ENCODE data around the gene PCGF5.
"Not testable (repeated sequence)": the region's sequence is repeated elsewhere in the genome, so short reads cannot be mapped to it uniquely, and the experiment has no call there.

PCGF5 gene

DNA sequence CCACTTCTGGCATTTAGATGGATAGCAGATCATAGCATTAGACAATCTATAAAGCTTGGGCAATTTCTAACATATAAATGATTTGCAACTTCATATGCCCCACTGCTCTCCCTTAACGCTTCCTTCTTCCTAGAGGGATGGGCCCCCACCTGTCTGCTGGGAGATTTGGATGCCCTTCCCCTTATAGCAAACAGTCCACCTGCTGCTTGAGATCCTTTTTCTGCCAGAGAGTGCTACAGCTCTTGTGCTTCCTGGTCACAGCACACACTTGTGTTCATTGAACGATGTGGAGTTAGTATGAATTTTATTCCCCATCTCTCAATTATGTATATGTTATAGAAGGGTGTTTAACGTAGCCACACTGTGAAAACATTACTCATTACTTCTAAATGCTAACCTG lies 10.4 kb upstream of the PCGF5 start:
- DNase-seq (ENCODE audit: low read depth in 2 of 2) = no peak

DNA sequence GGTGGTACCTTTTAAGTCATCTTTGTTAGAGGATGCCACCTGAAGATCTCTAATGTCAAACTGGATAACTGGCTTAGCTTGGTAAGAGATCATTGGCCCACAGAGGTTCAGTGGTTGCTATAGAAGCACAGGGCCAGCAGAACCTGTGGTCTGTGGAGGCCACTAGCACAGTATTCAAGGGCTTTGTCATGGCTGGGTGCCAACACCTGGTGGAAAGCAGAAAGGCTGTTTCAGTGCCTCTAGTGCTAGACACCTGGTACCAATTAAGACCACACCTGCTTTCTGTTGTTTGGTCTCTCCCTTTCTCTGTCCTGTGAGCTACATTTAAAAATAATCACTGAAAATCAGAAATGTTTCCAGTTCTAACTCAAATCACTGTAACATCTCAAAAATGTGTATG lies 10.0 kb upstream of the PCGF5 start:
- DNase-seq (ENCODE audit: low read depth in 2 of 2) = no peak

DNA sequence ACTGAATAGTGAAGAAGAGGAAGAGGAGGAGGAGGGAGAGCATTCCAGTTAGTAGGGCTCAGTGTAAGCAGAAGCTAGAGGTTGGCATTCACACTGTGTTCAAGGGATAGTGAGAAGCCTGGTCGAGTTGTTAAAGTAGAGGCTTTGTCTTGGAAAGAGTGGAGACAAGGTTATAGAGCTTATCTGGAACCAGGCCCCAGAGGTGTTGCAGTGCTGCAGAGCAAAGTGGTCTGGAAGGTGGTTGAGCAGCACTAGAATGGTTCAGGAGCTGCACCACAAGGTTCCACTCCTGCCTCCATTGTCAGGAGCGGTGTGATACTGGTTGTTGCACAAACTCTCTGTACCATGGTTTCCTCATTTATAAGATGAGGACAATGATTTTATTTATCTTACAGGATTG lies 8.8 kb upstream of the PCGF5 start:
- DNase-seq (ENCODE audit: low read depth in 2 of 2) = no peak

DNA sequence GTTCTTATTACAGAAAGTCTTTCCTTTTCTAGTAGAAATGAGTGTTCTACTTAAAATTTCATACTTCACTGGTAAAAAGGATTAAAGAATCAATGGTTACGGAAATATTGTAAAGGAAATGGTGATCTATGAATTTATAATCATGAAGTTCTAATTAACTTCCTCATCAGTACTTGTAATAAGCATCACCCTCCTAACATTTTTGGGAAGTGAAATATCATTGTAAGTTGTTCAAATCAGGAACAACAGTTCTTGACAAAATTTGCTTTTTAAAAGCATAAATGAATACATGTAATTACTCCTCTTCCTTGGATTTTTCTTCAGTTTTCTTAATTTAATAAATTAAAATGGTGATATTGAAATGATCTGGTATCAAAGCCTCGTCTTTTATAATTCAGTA lies 5.6 kb upstream of the PCGF5 start:
- DNase-seq (ENCODE audit: low read depth in 2 of 2) = no peak

DNA sequence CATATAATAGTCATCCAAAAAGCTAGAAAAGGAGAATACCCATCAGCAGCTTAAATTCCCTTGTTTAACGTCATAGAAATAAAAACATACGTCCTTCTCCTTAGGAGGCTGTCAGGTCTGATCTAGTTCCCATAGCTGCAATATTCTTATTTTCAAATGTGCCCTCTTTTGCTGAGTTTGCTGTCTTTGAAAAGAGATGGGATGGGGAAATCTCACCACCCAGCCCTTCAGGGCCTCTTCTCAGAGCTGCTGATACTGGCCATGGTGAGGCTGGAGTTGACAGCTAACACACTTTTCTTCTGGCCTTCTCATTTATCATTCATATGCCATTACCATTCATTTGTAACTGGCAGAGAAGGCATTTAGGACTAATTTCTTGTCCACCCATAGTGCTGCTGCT lies 5.1 kb upstream of the PCGF5 start:
- no peak for DNase-seq (ENCODE audit: low read depth in 2 of 2)

DNA sequence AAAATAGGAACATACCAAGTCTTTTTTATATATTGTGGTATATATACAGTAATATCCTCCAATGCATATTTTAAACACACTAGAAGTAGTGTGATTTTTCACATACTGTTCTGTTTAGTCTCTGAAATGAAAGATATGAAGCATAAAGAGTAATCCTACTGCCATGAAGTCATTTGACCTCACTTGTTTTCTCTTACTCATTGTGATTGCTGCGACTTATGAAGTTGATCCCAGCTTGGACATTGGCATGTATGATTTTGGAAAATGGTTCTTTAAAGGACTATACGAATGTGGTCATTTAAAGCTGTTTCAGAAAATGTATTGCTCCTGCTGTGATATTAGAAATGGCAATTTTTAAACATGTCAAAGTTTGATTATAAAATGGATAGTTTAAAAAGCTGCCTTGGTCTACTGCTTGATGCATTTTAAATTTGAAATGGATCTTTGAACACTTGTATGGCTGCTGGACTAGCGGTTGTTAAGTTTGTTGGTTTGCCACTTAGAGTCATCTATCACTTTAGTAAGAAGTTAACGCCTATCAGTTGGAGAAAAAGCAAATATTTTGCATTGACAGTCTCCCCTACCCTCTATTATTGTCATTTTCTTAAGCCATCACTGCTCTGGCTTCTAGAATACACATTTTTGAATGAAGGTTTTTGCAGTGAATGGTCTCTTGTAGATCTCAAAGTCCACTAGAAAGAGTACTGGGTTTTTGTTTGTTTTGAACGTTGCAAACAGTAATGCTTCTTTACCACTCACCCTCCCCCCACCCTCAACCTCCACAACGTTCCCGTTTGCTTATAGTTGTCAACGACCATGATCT lies 881 bp upstream of the PCGF5 start:
- DNase-seq (ENCODE audit: low read depth in 2 of 2) = no peak

DNA sequence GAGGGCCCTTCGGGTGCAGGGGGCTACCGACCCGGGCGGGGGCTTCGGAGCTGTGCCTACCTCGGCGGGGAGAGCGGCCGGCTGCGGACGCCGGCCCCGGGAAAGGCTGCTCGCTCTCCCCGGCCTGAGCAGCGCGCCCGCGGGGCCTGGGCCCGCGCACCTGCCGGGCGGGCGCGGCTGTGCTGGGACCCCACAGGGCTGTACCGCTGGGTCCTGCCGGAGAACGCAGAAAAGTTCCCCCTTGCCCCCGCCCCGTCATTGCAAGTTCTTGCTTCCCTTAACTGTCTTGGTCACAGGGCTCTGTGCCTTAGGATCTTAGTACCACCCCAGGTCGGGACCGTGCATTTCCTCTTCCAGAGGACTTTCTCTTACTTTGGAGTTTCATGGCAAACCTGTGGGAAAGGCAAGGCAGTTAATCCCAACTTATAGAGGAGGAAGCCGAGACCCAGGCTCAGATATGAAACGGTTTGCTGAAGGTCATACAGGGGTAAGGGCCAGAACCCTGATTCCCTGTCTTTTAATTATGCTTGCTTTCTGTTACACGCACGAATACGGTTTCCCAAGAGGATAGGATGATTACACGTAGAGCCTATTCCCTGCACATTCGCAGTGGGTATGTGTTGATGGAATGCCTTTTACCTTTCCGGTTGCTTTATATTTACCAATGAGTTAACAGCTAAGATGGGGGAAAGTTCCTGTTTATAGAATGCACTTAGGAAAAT lies 652 bp downstream of the PCGF5 start:
- DNase-seq (ENCODE audit: low read depth in 2 of 2) = no peak

DNA sequence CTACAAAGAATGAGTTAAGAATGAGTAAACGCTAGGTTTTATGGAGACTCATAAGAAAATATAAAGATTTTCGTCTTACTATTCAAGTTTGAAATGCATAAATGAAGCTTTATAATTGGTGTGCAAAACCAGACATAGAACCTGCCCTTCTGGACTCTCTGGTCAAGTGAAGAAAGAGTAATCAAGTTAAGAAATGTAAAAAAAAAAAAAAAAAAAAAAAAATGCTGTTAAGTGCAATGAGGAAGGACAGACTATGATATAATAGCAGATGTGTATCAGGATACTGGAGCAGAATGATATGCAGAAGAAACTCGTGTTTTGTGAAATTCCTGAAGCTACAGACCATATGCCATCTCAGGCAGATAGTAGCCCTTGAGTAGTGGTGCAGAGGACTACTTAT lies 5.6 kb downstream of the PCGF5 start:
- no peak for DNase-seq (ENCODE audit: low read depth in 2 of 2)

DNA sequence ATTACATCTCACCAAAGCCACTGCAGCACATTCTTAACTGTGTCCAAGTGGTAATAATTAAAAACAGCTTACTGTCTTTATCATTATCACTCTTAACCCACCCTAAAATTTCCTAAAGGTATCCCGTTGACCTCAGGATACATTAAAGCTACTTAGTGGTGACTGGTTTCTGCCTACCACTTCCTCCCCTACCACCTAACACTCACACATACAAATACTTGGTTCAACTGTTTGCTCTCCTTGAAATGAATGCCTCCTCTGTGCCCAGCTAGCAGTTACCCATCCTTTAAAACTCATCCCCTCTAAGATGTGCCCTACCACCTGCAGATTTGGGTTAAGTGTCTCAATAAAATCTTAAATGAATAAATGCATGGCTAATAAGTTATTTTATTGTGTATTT lies 7.1 kb downstream of the PCGF5 start:
- DNase-seq (ENCODE audit: low read depth in 2 of 2) = no peak

DNA sequence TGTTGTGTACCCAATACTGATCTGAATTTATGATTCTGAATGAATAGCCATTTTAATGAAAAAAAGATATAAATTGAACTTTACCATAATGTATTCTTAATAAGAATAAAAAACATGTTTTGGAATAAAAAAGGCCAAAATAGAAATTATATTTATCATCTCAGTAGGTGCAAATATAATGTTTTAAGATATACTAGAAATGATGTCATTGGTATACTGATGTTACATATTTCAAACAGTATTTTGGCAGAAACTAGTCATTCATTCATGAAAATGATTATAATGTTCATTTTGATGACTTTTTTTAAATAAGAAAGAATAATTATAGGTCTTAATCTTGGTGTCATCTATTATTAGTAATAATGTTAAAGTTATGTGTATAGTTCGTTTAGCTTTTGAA lies 9.2 kb downstream of the PCGF5 start:
- no peak for DNase-seq (ENCODE audit: low read depth in 2 of 2)

DNA sequence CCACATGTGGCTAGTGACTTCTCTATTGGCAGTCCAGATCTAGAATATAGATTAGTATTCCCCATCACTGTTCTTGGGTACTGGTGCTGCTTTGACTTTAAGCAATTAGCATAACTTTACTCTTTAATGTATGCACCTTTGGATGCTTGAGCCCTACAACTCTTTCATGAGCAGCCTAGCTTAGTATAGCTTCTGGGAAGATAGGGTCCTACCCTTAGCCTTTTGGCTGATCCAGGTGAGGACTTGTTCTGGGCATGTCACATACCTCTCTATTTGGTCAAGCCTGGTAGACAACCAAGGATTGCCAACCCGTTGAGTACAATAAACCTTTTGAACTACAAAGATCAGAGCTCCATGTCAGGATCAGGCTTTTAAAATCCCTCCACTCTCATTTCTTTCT lies 17.7 kb downstream of the PCGF5 start:
- no peak for DNase-seq (ENCODE audit: low read depth in 2 of 2)

DNA sequence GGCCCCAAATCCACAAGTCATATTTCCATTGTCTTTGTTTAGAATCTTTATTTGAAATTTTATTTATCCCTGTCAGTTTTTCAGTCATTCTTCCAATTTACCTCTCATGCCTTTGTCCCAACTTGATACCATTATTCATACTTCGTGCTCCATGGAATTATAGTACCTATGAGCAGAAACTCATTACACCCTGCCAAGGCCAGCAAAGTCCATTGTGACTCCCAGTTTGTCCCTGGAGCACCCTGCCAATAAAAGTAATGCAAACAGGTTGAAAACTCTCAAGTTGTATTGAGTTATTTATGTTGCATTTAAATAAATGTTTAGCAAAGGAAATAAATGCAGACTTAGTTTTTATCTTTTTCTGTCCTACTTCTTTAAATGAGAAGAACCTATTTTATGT lies 19.3 kb downstream of the PCGF5 start:
- no peak for DNase-seq (ENCODE audit: low read depth in 2 of 2)

DNA sequence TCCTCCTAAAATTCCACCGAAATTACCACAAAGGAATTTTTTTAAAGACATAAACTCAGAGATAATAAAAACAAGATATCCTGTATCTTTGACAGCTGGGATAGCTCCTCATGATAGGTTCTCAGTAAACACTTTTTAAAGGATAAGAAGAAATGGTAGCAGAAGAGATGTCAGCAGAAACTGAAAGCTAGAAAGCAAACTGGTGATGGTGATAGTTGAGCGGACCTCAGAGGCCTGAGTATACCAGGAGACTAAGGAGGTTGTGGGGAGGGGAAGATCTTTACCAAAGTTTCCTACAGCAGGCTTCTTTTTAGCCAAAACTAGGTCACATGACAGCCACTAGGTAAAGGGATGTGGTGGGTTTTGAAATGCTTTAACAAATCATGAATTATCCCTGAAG lies 22.5 kb downstream of the PCGF5 start:
- DNase-seq (ENCODE audit: low read depth in 2 of 2) = no peak

DNA sequence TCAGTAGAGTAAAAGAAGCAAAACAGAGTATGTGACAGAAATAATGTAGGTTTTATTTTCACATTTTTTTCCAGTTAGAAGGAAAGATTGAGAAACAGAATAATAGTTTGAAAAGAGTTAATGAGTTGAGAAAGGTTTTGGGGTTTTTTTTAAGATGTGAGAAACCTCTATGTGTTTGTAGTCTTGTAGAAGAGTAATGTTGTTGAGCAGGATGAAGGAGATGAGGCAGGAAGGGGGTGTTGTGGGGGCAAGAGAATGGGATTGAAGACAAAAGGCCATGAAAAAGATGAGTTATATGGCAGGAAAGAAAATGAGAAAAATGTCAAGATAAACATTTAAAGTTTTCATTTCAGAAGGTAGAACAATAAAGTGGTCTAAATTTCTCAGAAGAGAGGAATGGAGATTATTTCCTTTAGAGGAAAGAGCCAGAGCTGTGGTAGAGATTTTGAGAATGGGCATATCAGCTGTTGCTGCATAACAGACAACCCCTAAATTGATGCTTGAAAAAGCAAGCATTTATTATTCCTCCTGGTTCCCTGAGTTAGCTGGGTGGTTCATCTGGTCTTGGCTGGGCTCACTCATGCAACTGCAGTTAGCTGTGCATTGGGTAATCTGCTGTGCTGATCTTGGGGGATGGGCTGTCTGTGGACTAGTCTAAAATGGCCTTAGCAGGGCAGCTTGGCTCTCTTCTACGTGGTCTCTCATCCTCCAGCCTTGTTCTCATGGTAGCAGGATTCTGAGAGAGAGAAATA lies 27.1 kb downstream of the PCGF5 start:
- DNase-seq (ENCODE audit: low read depth in 2 of 2) = no peak

DNA sequence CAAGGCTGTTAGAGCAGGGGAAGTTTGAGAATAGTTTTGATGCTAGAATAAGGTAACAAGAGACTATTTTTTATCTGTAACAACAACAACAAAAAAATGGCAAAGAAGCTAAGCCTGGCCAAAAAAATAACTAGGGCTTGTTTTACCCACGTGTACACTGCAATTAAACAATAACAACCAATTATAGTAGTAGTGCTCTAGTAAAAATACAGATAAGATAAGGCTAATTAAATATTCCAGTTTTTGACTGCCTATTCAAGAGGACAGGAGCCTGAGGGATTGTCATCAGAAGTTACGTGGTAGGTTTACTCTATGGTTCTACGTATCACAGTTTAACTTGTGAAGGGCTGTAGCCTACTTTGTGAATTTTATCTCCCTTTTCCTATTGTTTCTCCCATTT lies 29.2 kb downstream of the PCGF5 start:
- DNase-seq (ENCODE audit: low read depth in 2 of 2) = no peak

DNA sequence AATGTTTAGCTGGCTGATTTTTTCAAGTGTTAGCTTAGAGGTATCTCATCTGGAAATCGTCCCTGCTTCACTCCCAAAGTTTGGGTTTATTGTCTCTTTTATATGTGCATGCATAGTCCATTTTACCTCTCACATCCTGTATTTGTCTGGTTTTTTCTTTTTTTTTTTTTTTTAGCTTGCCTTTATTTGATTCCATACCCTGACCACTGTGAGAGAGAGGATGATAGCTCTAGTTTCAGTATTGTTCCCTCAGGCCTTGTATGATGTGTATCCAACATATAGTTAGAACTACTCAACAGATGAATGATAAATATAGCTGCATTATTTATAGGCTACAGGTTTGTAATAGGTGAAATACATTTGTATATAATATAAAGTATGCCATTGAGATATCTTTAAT lies 29.9 kb downstream of the PCGF5 start:
- no peak for DNase-seq (ENCODE audit: low read depth in 2 of 2)

DNA sequence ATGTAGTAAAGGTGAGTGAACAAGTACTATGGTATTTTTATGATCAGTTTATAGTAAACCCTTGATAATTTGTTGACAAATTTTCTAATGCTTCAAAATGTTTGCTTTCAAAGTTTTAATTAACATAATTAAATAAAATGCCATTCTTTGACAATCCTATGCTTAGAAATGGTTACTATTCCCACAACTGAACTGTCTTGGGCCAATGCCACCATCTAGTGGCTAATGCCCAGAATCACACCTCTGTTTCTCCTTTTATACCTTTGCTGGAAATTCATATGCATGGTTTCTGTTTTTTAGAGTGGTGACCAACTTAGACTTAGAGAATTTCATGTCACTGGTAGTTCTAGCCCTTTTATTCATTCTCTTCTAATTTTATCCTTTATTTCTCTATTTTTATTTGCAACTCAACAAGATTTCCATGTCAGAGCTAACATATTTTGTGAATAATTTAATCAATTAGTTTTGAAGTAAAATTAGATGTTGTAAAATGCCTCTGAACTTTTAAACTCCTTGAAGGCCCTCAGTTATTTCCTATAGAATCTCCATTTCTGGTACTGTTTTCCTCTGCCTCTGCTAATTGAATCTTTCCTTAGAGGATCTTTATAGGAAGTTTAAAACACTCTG lies 31.1 kb downstream of the PCGF5 start:
- DNase-seq (ENCODE audit: low read depth in 2 of 2) = peak; percentile 15 to 22

DNA sequence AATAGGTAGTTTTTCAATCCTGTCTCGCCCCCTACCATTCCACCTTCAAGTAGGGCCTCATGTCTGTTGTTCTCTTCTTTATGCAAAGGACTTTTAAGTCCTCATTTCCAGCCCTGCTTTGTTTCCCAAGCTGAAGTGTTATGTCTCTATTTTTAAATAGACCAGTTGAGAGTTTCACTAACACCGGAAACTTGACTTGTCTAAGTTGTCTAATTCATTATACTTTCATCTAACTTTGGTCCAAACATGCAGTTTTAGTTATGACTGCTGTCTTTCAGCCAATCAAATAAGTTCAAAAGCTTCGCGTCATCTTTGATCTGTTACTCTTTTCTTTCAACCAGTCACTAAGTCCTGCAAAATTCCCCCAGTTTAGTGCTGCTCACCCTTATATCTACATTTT lies 32.8 kb downstream of the PCGF5 start:
- DNase-seq (ENCODE audit: low read depth in 2 of 2) = no peak

DNA sequence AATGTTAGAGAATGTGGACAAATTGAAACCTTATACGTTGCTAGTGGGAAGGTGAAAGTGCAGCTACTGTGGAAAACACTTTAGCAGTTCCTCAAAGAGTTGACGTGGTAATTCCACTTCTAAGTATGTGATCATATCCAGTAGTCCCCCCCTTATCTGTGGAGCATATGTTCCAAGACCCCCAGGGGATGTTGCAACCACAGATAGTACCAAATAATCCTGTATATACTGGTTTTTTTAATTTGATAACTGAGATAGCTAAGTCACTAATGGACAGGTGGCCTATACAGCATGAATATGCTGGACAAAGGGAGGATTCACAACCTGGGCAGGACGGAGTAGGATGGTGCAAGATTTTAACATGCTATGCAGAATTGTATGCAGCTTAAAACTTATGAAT lies 36.8 kb downstream of the PCGF5 start:
- DNase-seq (ENCODE audit: low read depth in 2 of 2) = no peak

DNA sequence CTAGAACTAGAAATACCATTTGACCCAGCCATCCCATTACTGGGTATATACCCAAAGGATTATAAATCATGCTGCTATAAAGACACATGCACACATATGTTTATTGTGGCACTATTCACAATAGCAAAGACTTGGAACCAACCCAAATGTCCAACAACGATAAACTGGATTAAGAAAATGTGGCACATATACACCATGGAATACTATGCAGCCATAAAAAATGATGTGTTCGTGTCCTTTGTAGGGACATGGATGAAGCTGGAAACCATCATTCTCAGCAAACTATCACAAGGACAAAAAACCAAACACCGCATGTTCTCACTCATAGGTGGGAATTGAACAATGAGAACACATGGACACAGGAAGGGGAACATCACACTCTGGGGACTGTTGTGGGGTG lies 40.0 kb downstream of the PCGF5 start:
- DNase-seq (ENCODE audit: low read depth in 2 of 2) = not testable (repeated sequence)

DNA sequence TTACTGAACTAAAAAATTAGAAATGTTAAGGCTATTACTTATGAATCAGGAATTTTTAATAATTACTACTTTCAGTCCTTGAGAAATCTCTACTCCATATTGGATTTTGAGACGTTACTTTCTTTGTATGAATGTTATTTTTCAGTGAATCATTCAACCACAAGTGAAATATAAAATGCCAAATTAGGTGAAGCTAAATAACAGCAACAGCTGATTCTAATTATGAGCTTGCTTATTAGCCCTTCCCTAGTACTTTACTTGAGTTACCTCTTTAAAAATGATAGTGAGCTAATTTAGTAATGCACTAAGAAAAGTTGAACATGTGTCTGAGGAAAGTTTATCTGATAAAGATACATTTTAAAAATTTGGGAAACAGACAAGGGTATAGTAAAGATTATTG lies 51.4 kb downstream of the PCGF5 start:
- no peak for DNase-seq (ENCODE audit: low read depth in 2 of 2)

DNA sequence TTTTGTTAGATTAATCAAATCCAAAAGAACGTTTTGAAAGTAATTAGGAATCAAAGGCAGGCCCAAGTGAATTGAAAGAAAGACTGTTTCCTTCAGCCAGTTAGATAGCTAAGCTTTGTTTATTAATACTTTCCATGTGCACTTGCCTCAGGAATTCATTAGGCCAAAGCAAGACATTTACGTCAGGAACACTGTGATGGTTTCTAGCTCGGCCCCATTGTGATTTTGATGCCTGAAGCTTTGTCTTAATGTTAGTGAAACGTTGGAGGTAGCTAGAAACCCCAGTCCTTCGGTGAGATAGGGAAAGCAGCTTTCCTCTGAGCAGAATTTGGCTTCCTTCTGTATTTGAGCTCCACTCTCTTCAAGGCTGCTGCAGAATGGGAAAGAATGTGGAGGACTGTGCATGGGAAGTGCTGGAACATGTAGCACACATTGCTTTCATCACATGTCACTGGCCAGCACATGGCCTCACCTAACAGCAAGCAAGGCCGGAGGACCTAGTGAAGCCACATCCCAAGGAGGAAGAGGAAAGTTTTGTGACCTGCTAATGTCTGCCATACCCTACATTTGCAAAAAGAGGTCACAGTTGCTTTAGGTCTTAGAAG lies 64.1 kb downstream of the PCGF5 start:
- no peak for DNase-seq (ENCODE audit: low read depth in 2 of 2)
